Activated B cell treated with CpG ODN at 0.5 μM for 24 hours (primary cell): ENCODE measurements around the gene SLC7A4. TPM values are rescaled to one million over a fixed set of nuclear protein-coding genes. Genes with fewer than 3 reads are reported as not detected.

Experiments used
- ATAC-seq: fragments of 200-7000 bp; cut with Tn5 transposase; one replicate; pipeline ENCODE4 v1.10.0; 2021; ENCODE audit warnings: low read depth, mild to moderate bottlenecking, moderate library complexity
- CTCF ChIA-PET: fragments of 350-600 bp; sonication (Branson Sonifier 250); formaldehyde crosslinking; loops from one replicate; lab custom pipeline; 2021; ENCODE audit warnings: antibody characterized with exemption; lab: Charles Lee
- POLR2A ChIA-PET: fragments of 350-600 bp; sonication (Branson Sonifier 250); formaldehyde crosslinking; loops from one replicate; lab custom pipeline; 2021; ENCODE audit warnings: antibody characterized with exemption; lab: Charles Lee
- DNase-seq: peaks from one replicate; pipeline ENCODE4 v3.0.0; 2022
- H3K27ac Mint-ChIP-seq: one replicate; pipeline ENCODE4 v1.8.0; 2020; ENCODE audit warnings: mixed read lengths
- H3K27me3 Mint-ChIP-seq: one replicate; pipeline ENCODE4 v1.8.0; 2021; ENCODE audit warnings: mixed read lengths
- H3K36me3 Mint-ChIP-seq: one replicate; pipeline ENCODE4 v1.8.0; 2021; ENCODE audit warnings: low read depth, mixed read lengths
- H3K4me1 Mint-ChIP-seq: one replicate; pipeline ENCODE4 v1.8.0; 2021; ENCODE audit warnings: mixed read lengths
- H3K4me3 Mint-ChIP-seq: one replicate; pipeline ENCODE4 v1.8.0; 2020; ENCODE audit warnings: mild to moderate bottlenecking, mixed read lengths
- H3K9me3 Mint-ChIP-seq: one replicate; pipeline ENCODE4 v1.8.0; 2020; ENCODE audit warnings: mixed read lengths
- intact Hi-C: fragments of 100-400 bp; cut with micrococcal nuclease; formaldehyde crosslinking; loops from one replicate; pipeline ENCODE4 v1.15.1; 2024
- total RNA-seq: library from RNA; stranded (reverse); gene quantifications from 2 replicates; pipeline ENCODE4 v1.2.3, GENCODE V29; 2022
- TF ChIP-seq, protein P1 (sequence below): fragments of 200-600 bp; IDR thresholded peaks from one replicate; pipeline ENCODE4 v1.8.0; 2022; ENCODE audit warnings: antibody characterized with exemption, mild to moderate bottlenecking

SLC7A4 gene
- total RNA-seq, 1 donor from 2014 or later = not detected

DNA sequence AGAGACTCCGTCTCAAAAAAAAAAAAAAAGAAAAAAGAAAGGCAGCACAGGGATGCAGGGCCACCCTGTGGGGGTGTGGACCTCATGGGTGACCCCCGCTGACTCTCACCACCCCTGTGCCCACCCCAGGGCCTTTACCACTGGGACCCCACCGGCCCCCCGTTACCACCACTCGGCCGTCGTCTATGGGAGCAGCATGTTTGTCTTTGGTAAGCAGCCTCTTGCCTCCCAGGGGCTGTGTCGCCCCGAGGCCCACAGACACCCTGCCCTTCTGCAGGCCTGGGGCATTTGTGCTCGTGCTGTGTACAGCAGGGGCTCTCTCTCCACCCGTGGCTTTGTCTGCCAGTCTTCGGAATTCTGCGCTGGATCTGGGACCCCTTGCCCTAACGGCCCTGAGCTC is 45.0 kb downstream of the SLC7A4 start:
- peaks cover 49% of the 10 kb centered on the region for H3K36me3 Mint-ChIP-seq
- POLR2A ChIA-PET = no interaction called here
- CTCF ChIA-PET = no interaction called here
- TF ChIP-seq, protein P1, sequence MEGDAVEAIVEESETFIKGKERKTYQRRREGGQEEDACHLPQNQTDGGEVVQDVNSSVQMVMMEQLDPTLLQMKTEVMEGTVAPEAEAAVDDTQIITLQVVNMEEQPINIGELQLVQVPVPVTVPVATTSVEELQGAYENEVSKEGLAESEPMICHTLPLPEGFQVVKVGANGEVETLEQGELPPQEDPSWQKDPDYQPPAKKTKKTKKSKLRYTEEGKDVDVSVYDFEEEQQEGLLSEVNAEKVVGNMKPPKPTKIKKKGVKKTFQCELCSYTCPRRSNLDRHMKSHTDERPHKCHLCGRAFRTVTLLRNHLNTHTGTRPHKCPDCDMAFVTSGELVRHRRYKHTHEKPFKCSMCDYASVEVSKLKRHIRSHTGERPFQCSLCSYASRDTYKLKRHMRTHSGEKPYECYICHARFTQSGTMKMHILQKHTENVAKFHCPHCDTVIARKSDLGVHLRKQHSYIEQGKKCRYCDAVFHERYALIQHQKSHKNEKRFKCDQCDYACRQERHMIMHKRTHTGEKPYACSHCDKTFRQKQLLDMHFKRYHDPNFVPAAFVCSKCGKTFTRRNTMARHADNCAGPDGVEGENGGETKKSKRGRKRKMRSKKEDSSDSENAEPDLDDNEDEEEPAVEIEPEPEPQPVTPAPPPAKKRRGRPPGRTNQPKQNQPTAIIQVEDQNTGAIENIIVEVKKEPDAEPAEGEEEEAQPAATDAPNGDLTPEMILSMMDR = no peak
- H3K27me3 Mint-ChIP-seq = no peaks in the 10 kb centered on the region
- H3K4me3 Mint-ChIP-seq = no peak overlapping the region
- H3K9me3 Mint-ChIP-seq = no peaks in the 10 kb centered on the region
- no peak for DNase-seq
- no peak overlapping the region for H3K27ac Mint-ChIP-seq
- intact Hi-C loops = no loop called here
- H3K4me1 Mint-ChIP-seq = peaks cover 15% of the 10 kb centered on the region
- no peak for ATAC-seq

DNA sequence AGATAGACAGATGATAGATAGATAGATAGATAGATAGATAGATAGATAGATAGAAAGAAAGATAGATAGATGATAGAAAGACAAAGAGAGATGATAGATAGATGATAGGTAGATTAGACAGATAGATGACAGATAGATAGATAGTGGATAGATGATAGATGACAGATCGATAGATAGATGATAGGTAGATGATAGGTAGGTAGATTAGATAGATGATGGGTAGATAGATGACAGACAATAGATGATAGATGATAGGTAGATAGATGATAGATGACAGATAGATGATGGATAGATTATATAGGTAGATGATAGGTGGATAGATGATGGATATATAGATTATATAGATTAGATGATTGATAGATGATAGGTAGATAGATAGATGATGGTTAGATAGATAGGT is 46.0 kb downstream of the SLC7A4 start:
- peaks cover 18% of the 10 kb centered on the region for H3K4me1 Mint-ChIP-seq
- DNase-seq (no peak), ATAC-seq (no peak)
- peaks cover 43% of the 10 kb centered on the region for H3K36me3 Mint-ChIP-seq
- H3K27me3 Mint-ChIP-seq = no peaks in the 10 kb centered on the region
- POLR2A ChIA-PET = no interaction called here
- H3K4me3 Mint-ChIP-seq = no peak overlapping the region
- H3K9me3 Mint-ChIP-seq = no peaks in the 10 kb centered on the region
- CTCF ChIA-PET = no interaction called here
- intact Hi-C loops = no loop called here
- H3K27ac Mint-ChIP-seq = no peak overlapping the region
- TF ChIP-seq, protein P1 = peak; percentile 32

DNA sequence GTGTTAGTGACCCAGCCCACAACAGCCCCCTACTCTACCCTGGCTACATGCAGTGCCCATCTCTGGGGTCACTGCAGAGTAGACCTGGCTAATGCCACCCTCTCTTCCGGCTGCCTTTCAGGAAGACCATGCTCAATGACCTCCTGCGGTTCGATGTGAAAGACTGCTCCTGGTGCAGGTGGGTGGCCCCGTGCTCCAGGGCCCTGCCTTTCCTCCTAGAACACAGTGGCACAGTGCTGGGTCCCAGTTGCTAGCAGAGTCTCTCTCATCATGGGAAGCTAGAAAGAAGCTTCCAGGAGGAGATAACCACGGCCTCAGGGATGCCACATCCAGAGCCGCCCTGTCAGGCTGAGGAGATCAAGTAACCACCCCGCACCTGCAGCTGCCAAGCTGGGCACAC is 46.6 kb downstream of the SLC7A4 start:
- POLR2A ChIA-PET = no interaction called here
- CTCF ChIA-PET = no interaction called here
- peaks cover 38% of the 10 kb centered on the region for H3K36me3 Mint-ChIP-seq
- peaks cover 23% of the 10 kb centered on the region for H3K4me1 Mint-ChIP-seq
- ATAC-seq (no peak), DNase-seq (no peak)
- no peaks in the 10 kb centered on the region for H3K9me3 Mint-ChIP-seq
- TF ChIP-seq, protein P1 = no peak
- H3K27ac Mint-ChIP-seq = no peak overlapping the region
- intact Hi-C loops = no loop called here
- H3K4me3 Mint-ChIP-seq = no peak overlapping the region
- no peaks in the 10 kb centered on the region for H3K27me3 Mint-ChIP-seq

DNA sequence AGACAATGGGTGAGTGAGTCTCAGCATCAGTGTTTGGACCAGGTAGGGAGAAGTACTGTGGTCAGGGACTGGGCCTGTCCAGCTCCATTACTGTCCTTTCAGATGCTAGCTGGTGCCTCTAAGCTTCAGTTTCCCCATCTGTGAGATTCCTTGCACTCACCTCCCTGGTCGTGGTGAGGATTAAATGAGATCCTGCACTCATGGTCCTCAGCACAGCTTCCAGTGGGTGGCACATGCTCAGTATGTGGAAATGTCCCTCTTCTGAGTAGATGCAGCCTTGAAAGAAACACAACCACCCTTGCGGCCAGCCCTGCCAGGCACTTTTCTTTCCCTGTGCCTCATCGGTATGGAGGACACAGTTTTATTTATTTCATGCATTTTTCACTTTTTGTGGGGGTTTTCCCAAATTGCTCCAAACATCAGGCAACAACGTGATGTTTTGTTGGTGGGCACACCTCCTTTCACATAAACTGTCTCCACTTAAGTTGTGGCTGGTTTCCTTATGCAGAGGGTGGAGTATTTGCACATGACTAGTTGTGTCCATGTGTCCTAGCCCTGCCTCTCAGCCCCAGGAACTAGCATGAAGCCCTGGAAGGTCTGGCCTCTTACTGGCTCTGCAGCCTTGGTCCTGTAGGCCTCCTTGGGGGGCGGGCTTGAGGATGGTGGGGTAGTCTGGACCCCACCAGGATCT is 49.1 kb downstream of the SLC7A4 start:
- peak overlapping the region; percentile 93 for H3K4me3 Mint-ChIP-seq
- peak overlapping the region; percentile 88 for H3K27ac Mint-ChIP-seq
- peaks cover 33% of the 10 kb centered on the region for H3K36me3 Mint-ChIP-seq
- CTCF ChIA-PET = interaction anchor here (1.3 kb wide), 1 partner anchor 646 kb away, joined by 3 read pairs; no protein-coding TSS in a partner anchor
- H3K27me3 Mint-ChIP-seq = no peaks in the 10 kb centered on the region
- POLR2A ChIA-PET = interaction anchor here (3.1 kb wide), 1 partner anchor 18 kb away, joined by 90 read pairs; the partner anchor contains the start of gene THAP7
- DNase-seq = no peak
- intact Hi-C loops = no loop called here
- TF ChIP-seq, protein P1 = no peak
- peaks cover 31% of the 10 kb centered on the region for H3K4me1 Mint-ChIP-seq
- no peak for ATAC-seq
- H3K9me3 Mint-ChIP-seq = peaks cover 2% of the 10 kb centered on the region

DNA sequence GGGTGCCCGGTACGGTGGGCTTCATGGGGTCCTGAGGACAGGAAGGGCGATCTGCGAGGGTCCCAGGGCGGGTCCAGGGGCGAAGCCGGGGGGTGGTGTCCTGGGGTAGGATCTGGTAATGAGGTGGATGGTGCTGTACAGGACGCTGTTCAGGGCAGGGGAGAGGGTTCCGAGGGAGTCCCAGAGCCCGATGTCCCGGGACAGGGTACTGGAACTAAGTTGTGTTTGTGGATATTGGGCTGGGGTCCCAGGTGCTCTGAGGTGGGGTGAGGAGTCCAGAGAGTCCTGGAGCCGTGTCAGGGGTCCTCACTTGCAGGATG is 49.8 kb downstream of the SLC7A4 start:
- DNase-seq (no peak), ATAC-seq (no peak)
- Mint-ChIP-seq H3K9me3 (peaks cover 2% of the 10 kb centered on the region), H3K4me1 (peaks cover 31% of the 10 kb centered on the region), H3K27me3 (no peaks in the 10 kb centered on the region), H3K4me3 (peak overlapping the region; percentile 93), H3K36me3 (peaks cover 26% of the 10 kb centered on the region), H3K27ac (peak overlapping the region; percentile 88)
- CTCF ChIA-PET = interaction anchor here (1.2 to 1.3 kb wide), 2 partner anchors 21 to 647 kb away, joined by 3 read pairs; no protein-coding TSS in a partner anchor
- TF ChIP-seq, protein P1 = no peak
- intact Hi-C loops = loop anchor here (1.0 kb wide), 1 partner anchor 20 kb away; the partner anchor contains the start of gene THAP7
- POLR2A ChIA-PET = interaction anchor here (0.6 to 3.1 kb wide), 11 partner anchors 8 to 659 kb away, joined by 4 to 90 read pairs (median 5); partner anchors contain the start of genes AIFM3, CRKL, P2RX6 and SDF2L1
